ENCODE data around the gene SNRNP25.

The SNRNP25 gene

GRCh38 chr16:89391-90302, 36.0 kb downstream of the SNRNP25 start:
- DNase-seq (ENCODE audit: low read depth, low spot score) = no peak
- no peak overlapping the region for H3K4me3 ChIP-seq (ENCODE audit: low read length)

GRCh38 chr16:91484-91883, 37.9 kb downstream of the SNRNP25 start:
- no peak for DNase-seq (ENCODE audit: low read depth, low spot score)
- H3K4me3 ChIP-seq (ENCODE audit: low read length) = no peak overlapping the region

DNA sequence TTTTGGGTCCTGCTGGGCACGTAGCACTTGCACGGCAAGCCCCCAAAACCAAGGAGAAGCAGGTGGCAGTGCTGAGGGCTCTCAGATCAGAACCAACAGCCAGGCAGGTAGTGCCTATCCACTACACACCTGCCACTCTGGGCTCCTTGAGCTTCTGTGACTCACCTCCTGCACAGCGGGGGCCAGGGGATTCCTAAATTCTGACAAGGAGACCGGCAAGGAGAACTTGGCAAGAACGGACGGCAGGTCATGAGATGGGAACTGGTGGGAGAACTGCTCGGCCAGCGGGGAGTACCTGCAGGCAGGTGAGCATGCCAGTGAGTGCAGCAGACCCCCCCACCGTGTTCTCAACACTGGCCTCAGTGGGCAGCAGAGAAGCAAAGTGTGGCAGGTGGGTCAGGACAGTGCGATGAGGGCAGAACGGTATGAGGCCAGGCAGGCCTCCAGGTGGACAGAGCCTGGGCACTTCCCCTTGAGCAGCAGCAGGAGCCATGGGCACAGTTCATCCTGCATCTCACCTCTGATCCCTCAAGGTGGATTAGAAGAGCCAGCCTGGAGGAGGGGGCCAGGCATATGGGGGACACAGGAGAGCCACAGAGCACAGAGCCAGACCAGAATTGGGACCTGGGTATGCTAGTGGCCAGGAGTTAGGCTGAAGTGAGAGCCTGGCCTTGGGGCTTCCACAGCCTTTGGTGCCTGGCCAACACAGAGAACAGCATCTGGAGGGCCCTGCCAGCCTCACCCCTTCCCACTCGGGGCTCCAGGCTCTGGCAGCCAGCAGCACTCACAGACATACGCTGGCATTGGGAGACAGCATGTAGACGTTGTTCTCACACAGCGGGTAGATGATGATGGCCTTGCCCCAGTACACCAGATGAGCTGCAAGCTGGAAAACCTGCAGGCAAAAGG, 39.1 kb downstream of the SNRNP25 start:
- H3K4me3 ChIP-seq (ENCODE audit: low read length) = no peak overlapping the region
- no peak for DNase-seq (ENCODE audit: low read depth, low spot score)

- H3K4me3 ChIP-seq (ENCODE audit: low read length) = no peak overlapping the region
- no peak for DNase-seq (ENCODE audit: low read depth, low spot score)
Observed at GRCh38 chr16:94918-95265, 41.3 kb downstream of the SNRNP25 start.

- peak; percentile 81 for DNase-seq (ENCODE audit: low read depth, low spot score)
- no peak overlapping the region for H3K4me3 ChIP-seq (ENCODE audit: low read length)
Observed at GRCh38 chr16:96935-97381, 43.3 kb downstream of the SNRNP25 start.

DNA sequence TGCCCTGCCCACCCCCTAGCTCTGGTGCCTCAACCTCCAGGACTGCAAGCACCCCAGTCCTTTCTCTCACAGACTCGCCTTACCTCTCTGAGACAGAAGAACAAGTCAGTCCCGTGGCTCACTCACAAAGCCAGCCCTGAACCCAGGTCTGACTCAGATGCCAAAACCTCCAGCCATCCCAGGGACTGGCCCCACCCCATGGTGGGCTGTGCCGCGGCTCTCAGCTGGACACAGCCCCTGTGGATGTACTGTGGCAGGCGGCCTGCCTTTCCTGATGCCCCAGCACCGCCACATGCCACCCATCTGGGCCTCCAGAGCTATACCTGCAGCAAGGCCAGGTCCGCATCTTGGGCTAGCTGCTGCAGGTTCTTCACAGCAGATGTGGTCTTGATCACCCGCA, 44.2 kb downstream of the SNRNP25 start:
- no peak overlapping the region for H3K4me3 ChIP-seq (ENCODE audit: low read length)
- DNase-seq (ENCODE audit: low read depth, low spot score) = no peak

DNA sequence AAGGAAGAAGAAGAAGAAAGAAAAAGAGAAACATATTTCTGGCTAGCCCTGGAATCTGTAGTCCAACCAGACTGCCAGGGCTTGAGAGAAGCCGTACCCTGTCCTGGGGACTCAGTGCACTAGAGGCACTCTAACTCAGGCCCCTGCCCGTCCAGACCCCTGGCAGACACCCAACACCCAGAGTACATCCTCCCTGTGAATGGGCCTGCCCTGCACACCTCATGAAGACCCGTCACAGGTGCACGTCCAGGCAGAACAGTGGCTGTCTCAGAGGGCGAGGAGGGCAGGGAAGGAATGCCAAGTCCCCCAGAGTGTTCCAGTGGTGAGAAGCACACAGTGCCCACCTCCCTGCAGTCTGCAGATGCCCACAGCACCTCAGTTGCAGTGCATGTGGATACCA, 47.4 kb downstream of the SNRNP25 start:
- no peak for DNase-seq (ENCODE audit: low read depth, low spot score)
- H3K4me3 ChIP-seq (ENCODE audit: low read length) = no peak overlapping the region

DNA sequence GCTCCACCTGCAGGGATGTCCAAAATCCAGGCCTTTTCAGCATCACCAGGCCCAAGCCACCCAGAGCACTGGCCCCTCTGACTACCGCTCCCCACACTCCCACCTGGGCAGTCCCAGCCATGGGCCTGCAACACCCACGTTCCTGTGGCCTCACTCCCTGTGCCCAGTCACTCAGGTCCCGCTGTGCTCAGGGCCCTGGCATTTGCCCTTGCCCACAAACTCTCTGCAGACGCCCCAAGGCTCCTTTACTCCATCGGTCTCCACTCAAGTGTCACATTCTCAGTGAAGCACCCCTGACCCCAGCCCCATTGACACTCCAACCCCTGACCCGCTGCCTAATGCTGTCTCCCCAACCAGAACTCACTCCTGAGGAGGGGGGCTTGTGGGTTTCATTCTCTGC, 48.0 kb downstream of the SNRNP25 start:
- H3K4me3 ChIP-seq (ENCODE audit: low read length) = no peak overlapping the region
- no peak for DNase-seq (ENCODE audit: low read depth, low spot score)

GRCh38 chr16:102060-102855, 48.6 kb downstream of the SNRNP25 start:
- DNase-seq (ENCODE audit: low read depth, low spot score) = no peak
- H3K4me3 ChIP-seq (ENCODE audit: low read length) = no peak overlapping the region

- no peak overlapping the region for H3K4me3 ChIP-seq (ENCODE audit: low read length)
- DNase-seq (ENCODE audit: low read depth, low spot score) = no peak
Observed at GRCh38 chr16:104355-104754, 50.7 kb downstream of the SNRNP25 start.

GRCh38 chr16:104928-105327, 51.3 kb downstream of the SNRNP25 start:
- DNase-seq (ENCODE audit: low read depth, low spot score) = no peak

DNA sequence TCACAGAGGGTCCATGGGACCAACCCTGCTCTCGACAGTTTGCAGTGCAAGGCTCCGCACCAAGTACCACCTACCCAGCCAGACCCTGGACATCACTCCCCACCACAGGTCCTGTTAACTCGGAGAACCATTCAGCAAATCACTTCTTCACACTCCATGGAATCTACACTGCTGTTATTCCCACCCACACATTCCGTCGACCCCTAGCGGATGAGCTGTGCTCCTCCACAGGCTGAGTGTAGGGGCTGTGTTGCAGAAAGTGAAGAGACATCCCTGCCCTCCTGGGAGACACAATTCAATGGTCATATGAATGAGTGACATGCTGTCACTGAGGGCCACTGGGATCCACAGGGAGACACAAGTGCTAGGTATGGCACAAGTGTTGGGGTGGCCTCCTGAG, 51.9 kb downstream of the SNRNP25 start:
- H3K4me3 ChIP-seq (ENCODE audit: low read length) = no peak overlapping the region
- DNase-seq (ENCODE audit: low read depth, low spot score) = no peak

More at GRCh38 chr16:104928-105327, 51.3 kb downstream of the SNRNP25 start:
- H3K4me3 ChIP-seq (ENCODE audit: low read length) = no peak overlapping the region

DNA sequence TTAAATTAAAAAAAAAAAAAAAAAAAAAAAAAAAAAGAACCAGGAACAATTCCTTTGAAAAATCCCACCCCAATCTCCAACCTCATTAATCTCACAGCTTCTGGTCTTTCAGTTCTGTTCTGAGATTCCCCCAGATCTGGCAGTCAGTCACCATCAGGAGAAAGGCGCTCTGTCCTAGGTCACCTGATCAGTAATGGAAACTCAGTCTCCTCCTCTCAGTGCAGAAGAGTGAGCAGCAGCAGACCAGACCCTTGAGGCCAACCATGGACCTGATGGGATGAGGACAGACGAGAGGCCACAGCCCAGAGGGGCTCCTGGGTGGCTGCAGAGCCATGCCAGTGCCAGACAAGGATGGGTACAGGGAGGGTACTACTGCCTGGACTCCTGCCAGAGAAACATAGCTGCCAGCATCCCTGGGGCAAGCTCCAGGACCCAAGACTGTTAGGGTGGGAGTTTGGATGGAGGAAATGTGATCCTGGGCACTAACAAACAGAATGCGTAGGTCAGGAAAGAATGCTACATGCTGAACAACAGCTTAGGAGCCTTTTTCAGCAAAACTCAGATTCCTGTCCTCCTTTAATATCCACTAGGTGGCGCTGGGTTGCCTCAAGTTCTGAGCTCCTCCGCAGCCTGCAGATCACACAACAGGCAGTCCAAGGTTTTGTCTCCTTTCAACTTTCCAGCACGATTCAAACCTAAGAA, 53.1 kb downstream of the SNRNP25 start:
- H3K4me3 ChIP-seq (ENCODE audit: low read length) = no peak overlapping the region
- DNase-seq (ENCODE audit: low read depth, low spot score) = peak; percentile 71

Measured in Jurkat, Clone E6-1 (cell line).